Measurements from ENCODE around the gene RPTOR.
A peak's percentile ranks its signal among the peaks of the same experiment; 100 is the strongest.
"Not testable (repeated sequence)": the region's sequence is repeated elsewhere in the genome, so short reads cannot be mapped to it uniquely, and the experiment has no call there.

The RPTOR gene

DNA sequence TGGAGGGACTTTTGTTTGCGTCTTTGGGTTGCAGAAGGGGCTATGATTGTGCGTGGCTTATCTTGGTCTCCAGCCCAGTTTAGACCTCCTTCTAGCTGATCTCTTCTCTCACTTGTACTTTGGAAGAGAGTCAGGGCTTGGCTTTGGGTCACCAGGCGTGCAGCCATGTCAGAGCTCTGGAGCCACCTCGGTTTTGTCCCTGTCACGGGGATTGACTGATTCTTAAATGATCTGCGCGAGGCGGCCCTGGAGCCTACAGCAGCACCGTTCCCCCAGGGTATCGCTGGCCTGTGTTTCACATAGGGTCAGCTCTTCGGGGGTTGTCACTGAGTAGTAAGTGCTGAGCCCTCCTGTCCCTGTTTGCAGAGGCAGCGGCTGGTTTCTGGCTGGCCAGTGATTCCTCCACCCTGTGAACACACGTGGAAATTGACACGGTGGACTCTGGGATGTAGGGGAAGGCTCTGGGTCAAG is 237.2 kb downstream of the RPTOR start:
- no peak for DNase-seq (ENCODE audit: low spot score)

DNA sequence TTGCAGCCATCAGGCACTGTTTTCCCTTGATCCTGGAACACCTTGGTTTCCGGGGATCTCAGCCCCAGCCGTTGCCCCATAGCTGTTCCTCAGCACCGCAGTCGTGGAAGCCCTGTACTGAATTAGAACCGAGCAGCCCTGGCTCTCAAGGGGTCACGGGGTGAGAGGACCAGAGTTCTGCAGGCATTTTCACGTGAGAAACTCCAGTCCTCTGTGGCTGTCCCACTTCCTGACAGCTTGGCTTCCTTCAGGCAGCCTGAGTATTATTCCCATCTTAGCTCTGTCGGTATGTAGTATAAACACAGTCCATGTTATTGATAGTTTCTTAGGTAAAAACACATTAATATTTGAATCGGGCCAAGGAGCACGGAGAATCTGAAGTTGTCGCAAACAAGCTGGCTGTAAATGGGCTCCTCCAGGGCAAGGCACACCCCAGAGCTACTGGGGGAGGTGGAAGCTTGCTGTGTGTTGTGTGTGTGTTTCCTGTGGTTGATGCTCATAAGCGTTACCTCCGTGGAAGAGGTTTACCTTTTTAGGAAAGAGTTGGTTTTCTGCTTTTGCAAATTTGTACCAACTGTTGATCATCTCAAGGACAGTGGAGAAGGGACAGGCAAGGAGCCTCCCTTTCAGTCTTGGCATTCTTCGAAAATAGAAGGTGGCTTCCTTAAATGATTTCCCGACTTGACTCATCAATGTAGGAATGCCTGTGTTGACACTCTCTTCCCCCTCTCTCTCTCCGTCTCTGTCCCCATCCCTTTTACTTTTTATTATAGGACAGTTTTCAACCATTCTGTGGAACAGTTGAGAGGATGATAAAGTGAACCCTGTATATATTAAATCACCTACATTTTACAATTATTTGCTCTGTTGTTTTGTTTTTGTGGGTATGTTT is 238.1 kb downstream of the RPTOR start:
- no peak for DNase-seq (ENCODE audit: low spot score)

DNA sequence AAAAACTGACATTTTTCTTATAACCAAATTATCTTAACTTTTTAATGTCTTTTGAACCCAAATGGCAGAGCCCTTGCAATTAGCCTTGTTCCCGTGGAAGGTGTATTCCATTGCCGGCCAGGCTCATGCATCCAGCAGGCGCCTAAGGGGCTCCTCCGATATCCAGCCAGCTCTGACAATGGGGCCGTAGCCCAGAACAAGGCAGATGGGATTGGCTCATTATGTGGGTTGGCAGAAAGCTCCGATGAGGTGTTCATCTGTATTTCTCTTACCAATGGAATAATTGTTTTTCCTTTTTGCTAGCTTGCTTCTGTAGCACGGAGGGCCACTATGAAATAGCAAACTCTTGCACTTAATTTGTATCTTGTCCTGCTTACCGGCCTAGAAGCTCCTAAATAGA is 238.8 kb downstream of the RPTOR start:
- DNase-seq (ENCODE audit: low spot score) = no peak

DNA sequence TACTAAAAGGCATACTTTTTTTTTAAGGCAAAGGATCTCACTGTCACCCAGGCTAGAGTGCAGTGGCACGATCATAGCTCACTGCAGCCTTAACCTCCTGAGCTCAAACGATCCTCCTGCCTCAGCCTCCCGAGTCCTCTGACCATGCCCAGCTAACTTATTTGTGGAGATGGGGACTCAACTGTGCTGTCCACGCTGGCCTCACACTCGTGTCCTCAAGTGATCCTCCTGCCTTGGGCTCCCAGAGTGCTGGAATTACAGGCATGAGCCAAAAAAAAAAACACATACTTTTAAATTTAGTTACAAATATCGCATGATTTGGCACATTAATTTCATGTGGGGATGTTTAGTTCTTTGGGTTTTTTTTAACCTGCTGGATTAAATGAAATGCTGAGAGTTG is 239.3 kb downstream of the RPTOR start:
- DNase-seq (ENCODE audit: low spot score) = no peak

DNA sequence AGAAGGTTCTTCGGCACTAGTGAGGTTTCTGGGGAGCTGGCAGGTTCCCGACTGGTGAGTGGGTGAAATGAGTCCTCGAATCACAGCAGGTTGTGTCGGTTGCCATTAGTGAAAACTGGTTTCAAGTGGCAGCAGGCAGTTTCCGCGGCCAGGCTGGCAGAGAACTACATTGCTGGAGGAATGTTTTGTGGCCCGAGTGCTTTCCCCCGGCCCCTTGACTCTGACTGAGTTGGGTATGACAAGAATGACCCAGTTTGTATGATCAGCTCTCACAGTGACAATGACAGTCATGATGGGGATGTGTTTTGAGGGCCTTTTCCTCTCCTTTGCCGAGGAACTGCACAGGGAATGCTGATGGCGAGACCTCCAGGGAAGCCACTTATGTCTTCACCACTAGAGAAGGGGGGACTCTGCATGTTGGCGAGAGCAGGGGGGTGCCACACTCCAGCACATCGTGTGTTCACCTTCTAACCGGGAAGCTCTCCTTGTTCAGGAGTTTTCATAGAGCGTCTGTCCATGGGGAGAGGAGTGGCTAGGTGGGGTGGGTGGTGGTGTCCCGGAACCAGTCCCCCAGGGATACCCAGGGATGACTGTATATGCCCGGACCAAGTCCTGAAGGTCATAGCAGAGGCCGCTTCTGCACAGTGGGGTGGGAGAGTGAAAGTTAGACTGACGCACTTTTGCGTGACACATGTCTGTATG is 241.0 kb downstream of the RPTOR start:
- DNase-seq (ENCODE audit: low spot score) = no peak

DNA sequence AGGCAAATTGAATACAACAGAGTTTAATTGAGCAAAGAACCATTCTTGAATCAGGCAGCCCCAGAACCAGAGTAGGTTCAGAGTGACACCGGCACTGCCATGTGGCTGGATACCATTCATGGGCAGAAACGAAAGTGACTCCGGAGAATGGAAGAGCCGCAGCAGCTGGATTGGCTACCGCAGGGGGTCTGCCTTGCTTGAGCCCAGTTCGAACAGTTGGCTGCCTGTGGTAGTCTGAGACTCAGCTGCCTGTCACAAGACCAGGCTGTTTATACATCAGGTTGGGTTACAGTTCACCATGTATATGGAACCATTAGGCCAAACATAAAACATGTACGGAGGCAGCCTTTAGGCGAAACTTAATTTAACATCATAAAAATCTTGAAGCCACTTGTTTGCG is 241.8 kb downstream of the RPTOR start:
- DNase-seq (ENCODE audit: low spot score) = no peak

DNA sequence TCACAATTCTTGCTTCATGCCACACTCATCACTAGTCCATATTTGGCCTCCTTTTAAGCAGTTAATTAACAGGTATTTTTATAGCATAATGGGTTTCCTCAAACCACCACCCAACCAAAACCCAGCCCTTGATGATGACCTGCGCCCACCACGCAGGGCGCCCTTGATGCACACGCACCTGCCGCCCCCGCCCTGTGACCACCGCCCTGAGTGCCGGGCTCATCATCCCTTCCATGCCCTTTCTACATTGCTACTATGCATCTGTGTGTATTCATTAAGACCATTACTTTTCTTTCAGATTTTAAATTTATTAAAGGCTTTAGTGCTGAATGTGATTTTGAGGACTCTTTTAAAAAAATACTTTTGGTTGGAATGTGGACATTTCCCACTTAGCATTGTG is 242.2 kb downstream of the RPTOR start:
- no peak for DNase-seq (ENCODE audit: low spot score)

DNA sequence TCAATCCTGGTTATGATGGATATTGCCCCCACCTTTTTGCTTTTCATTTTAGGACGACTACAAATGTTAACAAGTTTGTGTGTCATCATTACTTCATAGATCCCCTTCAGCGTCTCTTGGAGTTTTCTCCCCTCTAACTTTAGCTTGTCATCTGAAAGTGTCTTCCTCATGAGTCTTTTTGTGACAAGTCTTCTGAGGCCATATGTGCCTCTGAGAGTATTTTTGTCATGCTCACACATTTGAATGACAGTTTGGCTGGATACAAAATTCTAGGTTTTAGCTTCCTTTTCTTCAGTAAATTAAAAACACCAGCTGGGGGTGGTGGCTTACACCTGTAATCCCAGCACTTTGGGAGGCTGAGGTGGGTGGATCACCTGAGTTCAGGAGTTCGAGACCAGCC is 243.2 kb downstream of the RPTOR start:
- no peak for DNase-seq (ENCODE audit: low spot score)

DNA sequence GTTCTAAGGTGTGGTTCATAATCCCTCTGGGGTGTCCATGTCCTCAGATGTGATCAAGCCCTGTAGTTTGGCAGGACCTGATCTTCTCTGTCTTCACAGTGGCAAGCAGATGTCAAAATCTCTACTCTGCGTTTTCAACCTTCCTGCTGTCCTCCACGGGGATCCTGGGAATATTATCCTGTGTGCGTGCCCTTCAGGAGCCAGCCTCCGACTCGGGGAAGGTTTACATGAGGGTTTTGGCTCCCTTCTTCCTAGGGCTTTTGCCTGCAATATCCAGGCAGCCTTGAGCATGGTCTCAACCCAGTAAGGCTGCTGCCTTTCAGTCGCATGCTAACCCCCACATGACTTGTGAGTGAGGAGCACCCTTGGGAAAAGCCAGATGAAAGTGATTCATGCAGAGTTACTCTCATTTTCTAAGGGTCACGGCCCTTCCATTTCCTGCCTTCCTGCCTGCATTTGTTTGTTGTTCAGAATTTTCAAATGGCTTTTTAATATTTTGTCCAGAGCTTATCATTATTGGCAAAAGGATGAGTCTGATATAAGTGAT is 244.8 kb downstream of the RPTOR start:
- DNase-seq (ENCODE audit: low spot score) = peak; percentile 85

DNA sequence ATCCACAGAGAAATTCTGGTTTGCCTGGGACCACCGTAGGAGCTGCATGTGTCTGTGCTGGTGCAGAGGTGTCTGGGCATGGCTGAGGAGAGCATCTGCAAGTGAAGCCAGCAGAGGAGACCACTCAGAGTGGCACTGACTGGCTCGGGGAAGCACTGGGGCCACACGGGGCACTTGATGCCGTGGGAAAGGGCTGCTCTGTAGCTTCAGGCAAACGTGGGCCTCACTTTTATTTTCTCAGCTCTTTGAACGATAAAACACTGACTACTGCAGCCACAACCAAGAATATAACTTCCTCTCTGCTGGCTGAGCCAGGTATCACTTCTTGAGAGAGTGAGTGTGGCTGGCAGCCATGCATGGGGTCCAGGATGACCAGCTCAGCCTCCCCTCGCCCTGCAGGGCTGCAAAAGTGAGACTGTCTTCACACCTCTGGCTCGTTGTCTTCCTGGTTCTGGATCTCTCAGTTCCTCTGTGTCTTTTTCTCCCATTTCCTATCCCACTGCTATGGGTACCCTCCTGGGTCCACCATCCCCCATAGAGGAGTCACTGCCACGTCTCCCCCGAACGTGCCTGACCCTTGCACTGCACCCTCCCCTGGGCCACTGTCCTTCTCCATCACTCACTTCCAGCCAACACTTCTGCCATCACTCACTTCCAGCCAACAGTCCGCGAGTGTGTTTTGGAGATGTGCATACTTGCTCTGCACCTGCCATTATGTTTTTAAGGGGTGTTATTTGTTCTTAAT is 245.6 kb downstream of the RPTOR start:
- no peak for DNase-seq (ENCODE audit: low spot score)

DNA sequence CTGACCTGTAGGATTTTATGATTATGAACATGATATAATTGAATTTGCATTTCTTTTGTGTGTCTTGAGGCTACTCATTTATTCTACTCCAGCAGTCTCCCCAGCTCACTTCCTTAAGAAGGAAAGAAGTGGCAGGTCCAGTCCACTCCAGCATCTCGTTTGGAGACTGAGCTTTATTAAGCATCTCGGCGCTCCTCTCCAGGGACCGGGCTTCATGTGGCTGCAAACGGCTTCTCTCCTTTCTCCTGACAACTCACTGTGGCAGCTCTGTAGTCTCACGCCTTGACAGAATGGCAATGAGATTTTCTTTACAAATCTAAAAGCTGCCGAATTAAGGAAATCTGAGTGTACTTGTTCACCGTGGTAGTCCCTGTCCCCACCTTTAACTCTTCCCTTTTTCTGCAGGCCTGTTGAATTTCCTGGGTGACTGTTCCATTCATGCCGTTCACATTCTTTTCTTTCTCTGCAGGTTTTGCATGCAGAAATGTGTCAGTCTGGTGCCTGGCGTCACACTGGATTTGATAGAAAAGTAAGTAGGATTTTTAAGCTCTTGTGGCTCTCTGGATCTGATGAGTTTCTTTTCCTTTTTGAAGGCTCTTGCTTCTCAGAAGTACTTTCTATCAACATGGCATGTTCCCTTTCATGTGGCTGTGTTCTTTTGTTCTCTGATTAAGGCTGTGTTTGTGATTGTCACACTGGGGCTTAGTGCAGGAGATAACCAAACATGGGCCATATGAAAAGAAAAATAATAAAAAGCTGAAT is 246.5 kb downstream of the RPTOR start:
- DNase-seq (ENCODE audit: low spot score) = no peak

DNA sequence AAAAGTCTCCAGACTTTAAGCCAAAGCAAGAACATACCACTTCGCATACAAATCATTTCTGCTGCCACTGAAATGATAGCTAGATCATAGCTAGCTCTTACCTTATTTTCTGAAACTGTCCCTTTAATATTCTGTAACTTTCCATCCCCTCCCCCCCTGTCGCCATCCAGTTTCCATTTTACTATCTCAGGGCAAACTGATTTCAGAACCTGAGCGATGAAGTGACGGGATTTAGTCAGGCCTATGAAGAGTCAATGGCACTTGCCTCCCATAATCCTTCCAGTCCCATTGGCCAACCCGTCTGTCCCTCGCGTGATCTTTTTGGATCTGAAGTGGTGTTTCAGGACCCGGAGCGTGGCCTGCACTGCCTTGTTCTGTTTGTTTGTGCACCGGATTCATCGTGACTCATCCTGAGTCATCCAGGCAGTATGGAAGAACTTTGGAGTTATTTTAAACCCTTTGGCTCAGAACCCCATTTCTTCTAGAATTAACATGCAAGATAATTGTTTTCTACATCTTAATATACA is 247.2 kb downstream of the RPTOR start:
- DNase-seq (ENCODE audit: low spot score) = peak; percentile 92

DNA sequence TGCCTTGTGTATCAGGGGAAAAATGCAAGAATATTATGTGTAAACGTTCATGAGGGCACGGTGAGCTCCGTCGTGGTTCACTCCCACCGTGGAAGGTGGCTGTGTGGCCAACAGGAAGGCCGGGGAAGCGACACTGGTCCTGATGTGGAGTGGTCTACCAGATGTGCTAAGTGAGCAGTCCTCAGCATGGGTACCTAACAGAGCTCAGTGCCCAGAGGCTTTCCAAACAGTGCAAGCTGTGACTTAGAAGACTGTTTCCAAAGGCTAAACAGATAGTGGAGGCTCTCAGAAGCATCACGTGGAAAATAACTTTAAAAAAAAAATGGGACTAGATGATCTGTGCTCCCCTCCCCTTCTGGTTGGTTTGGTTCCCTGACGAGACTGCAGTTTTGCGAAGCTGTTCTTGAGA is 247.7 kb downstream of the RPTOR start:
- no peak for DNase-seq (ENCODE audit: low spot score)

DNA sequence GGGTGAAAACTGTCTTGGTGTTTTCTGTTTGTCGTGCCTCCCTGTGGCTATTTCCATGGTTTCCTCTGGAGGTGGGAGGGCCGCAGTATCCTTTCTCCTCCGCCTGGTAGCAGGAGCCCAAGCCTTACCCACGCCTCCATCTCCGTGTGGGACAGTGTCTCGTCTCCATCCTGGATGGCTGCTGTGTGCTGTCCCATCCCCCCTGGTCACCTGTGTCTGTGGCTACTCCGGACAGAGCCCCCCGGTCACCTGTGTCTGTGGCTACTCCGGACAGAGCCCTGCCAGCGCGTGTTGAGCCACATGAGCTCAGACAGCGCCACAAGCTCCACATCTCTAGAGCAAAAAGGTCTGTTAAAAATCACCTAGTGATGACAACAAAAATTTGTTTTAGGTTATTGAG is 248.8 kb downstream of the RPTOR start:
- no peak for DNase-seq (ENCODE audit: low spot score)

DNA sequence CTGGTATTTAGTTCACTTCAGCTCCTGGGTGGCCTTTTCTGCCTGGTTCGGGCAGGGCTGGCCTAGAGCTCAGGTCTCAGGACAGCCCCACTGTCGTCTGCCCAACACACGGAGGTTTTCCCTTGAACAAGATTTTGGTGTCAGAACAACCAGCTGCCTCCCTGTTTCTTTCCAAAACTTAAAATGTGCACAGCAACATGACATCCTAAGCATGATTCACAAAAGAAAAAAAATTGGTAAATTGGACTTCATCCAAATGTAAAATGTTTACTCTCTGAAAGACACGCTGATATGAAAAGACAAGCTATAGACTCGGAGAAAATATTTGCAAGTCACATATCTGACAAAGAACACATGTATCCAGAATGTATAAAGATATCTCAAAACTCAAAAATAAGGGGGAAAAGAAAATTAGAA is 249.2 kb downstream of the RPTOR start:
- DNase-seq (ENCODE audit: low spot score) = no peak

DNA sequence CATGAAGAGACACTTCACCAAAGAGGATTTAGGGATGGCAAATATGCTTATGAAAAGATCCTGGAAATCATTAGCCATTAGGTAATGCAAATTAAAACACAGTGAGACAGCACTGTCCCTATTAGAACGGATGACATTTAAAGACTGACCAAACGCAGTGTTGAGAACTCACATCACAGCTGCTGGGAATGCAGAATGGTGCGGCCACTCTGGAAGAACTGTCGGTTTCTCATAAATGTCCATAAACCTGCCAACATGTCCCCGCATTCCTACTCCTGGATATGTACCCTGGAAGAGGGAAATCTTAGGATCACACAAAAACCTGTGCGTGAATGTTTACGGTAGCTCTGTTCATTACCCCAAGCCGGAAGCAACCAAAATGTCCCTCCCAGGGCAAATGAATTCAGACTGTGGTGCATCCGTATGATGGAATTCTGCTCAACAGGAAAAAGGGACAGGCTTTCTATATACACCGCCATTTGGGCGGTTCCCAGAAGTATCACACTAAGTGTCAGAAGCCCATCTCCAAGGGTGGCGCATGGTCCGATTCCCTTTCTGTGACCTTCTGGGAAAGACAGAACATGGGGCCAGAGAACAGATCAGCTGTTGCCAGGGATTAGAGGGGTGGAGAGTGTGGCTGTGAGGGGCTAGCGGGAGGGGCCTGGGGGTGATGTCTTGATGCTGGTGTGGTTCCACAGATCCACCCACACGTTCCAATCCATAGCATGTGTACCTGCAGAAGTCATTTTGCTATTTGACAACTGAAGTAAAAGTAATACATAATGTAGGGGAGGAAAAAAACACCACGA is 249.8 kb downstream of the RPTOR start:
- DNase-seq (ENCODE audit: low spot score) = no peak

DNA sequence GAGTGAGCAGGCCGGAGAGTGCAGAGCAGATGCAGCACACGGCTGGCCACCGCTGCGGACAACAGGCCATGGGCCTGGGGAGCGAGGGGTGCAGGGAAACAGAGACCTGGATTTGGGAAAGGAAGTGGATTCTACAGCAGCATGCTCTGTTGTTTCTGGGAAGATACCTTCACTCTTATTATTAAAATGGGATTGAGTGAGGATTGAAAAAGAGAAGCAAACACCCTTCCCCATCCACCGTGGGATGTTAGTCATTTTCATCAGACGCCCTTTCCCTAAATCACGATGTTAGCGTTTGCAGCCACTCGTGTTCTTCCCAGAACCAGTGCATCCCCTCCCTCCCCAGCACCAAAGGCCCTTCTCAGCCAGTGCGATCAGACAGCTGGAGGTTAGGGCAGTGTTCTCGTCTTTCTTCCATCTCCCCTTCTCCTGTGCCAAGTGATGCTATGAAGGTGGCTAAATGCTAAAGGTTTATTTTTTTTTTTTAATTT is 250.5 kb downstream of the RPTOR start:
- no peak for DNase-seq (ENCODE audit: low spot score)

DNA sequence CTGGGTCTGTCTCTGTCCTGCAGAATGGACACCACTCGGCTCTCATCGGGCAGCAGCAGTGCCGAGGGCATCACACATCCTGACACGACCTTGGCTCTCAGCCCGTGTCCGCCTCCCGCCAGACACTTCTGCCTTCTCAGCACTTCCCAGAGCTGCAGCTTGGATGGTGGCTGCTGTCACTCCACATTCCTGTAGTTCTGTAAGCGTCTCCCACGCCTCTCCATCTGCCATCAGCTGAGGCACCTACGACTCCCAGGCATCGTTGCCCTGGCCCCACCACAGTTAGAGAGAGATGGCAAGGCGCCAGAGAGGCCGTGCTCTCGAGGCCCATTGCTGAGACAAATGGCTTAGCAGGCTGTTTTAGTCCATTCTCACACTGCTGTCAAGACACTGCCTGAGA is 251.1 kb downstream of the RPTOR start:
- DNase-seq (ENCODE audit: low spot score) = no peak

DNA sequence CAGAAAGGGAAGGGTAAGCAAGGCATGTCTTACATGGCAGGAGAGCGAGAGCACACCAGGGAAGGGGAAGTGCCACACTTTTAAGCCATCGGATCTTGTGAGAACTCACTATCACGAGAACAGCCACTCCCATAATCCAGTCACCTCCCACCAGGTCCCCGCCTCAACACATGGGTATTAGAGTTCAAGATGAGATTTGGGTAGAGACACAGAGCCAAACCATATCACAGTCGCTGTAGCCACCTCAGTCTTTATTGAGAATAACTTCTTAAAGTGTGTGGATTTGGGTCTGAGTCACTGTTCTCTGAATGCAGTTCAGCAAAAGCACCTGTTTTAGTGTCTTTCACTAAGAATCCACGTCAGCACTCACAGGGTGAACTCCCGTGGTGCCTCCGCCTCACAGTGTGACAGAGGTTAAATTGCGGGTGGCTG is 251.8 kb downstream of the RPTOR start:
- peak; percentile 58 for DNase-seq (ENCODE audit: low spot score)

DNA sequence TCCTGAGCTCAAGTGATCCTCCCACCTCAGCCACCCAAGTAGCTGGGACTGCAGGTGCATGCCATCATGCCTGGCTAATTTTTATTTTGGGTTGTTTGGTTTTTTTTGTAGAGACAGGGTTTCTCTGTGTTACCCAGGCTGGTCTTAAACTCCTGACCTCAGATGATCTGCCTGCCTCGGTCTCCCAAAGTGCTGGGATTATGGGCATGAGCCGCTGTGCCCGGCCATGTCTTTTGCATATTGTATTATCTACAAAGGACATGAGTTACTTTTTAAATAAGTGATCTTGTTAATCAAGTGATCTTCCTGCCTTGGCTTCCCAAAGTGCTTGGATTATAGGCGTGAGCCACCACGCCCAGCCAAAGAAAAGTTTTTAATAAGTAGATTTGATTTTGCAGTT is 252.6 kb downstream of the RPTOR start:
- DNase-seq (ENCODE audit: low spot score) = not testable (repeated sequence)
